Panc1 (cell line): ENCODE data around the gene ENPP6.

Experiments
- CTCF ChIP-seq: fragments of 450-650 bp; IDR thresholded peaks from 2 replicates; pipeline ENCODE4 v1.5.1; 2017; ENCODE audit warnings: mild to moderate bottlenecking
- POLR2AphosphoS5 ChIP-seq: IDR thresholded peaks from 2 replicates; pipeline ENCODE4 v1.6.1; 2012; ENCODE audit warnings: mild to moderate bottlenecking, low read depth, low read length, moderate library complexity
- REST ChIP-seq, 2 experiments: IDR thresholded peaks; 2 replicates each; pipeline ENCODE4 v1.6.1; 2011 to 2012; ENCODE audit warnings: low read depth in 2 of 2, control low read depth in 1 of 2, low read length in 1 of 2, mild to moderate bottlenecking in 1 of 2, moderate library complexity in 1 of 2; ENCODE audit not compliant: insufficient read depth in 1 of 2
- SIN3A ChIP-seq: IDR thresholded peaks from 2 replicates; pipeline ENCODE4 v1.6.1; 2012; ENCODE audit warnings: low read depth, mild to moderate bottlenecking, low read length, moderate library complexity, borderline replicate concordance; ENCODE audit not compliant: insufficient read depth

- TF ChIP-seq CTCF (no peak), POLR2AphosphoS5 (no peak), SIN3A (no peak), REST (IDR thresholded peaks at IDR 0.05; ENCODE audit: insufficient read depth in 1 of 2, low read depth in 2 of 2, low read length in 1 of 2) (no peak)
Observed at GRCh38 chr4:184099000-184099399, 118.7 kb downstream of the ENPP6 start.
